Amniotic epithelial cell (primary cell): ENCODE data around the gene CIAO3.
A peak's percentile ranks its signal among the peaks of the same experiment; 100 is the strongest.

Source experiments
- DNase-seq: peaks from one replicate; pipeline ENCODE4 v3.0.0-alpha.2; 2010; ENCODE audit warnings: low read depth

CIAO3 gene

GRCh38 chr16:734981-735881, 5.6 kb downstream of the CIAO3 start:
- no peak for DNase-seq

DNA sequence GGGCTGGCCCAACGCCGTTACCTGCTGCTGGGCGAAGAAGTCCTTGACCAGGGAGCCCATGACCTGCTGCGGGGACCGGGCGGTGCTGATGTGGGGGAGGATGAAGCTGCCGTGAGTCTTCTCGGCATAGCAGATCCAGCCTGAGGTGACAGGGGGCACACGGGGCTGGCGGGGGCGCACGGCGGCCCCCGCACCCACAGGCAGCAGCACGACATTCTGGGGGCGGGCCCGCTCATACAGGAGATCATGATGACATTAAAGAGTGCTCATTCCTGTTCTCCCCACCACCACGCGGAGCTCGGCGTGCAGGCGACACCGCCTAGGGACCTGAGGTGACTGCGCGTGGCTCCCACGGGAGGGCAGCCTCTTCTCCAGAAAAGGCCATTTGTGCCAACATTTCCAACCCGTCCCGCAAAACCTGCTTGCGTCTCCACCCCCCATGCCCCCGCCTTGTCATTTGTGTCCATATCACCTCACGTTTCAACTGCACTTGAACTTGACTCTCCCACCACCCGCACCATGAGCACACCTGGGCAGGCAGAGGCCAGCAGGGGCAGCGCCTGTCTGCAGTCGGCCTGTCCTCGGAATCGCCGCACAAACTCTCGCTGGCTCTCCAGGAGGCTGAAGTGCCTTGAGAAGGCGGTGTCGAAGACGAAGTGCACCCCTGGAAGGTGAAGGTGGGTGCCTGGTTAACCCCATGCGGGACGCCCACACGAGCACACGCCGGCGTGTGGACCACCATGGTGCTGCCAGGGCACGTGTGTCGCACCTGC, 6.4 kb downstream of the CIAO3 start:
- no peak for DNase-seq

DNA sequence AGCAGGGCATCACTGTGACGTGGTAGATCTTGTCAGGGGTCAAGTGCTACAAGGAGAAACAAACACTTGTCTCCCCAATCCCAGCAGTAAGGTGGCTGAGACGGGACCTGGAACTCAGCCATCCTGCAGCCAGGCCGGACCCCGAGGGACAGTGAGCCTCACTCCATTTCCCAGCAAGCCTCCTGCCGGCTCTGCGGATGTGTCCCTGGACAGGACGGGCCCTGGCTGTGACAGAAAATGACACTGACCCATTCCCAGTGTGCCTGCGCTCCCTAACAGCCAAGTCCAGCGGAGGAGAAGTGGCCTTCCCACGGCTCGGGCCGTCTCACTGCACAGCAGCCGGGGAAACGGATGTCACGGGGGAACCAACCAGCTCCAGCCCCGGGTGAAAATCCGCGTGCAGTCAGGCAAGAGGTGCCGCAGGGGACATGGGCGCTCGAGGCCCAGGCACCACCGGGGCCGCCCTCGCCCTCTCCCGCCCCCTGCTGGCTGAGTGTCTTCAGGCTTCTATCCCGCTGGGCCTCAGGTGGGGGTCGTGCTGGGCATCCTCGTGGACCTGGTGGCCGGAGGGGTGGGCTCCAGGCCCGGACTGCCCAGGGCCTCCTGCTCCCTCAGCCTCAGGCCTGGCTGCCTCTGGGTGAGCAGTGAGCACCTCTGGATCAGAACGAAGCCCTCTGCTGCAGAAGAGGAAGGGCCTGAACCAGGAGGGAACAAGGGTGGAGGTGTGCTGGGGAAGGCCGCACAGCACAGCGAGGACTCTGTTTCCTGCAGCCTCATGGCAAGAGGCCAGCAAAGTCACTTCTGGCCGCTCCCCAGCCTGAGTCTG, 7.2 kb downstream of the CIAO3 start:
- DNase-seq: no peak

DNA sequence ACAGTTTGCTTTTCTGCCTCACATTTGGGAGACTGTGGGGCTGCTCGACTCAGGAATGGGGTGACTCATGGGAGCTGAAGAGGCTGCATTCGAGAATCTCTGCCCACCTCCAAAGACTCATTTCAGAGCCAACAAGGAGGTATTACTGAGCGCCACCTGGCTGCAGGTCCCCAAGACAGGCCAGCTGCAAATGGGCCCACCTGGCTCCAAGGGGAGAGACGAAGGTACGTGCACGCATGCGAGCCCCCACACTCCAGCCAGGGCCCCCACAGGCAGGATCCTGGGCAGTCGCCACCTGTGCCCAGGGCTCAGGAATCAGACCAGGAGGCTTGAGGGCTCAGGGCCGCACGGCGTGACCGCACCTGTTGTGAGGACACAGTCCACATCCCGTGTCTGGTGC, 7.9 kb downstream of the CIAO3 start:
- no peak for DNase-seq

DNA sequence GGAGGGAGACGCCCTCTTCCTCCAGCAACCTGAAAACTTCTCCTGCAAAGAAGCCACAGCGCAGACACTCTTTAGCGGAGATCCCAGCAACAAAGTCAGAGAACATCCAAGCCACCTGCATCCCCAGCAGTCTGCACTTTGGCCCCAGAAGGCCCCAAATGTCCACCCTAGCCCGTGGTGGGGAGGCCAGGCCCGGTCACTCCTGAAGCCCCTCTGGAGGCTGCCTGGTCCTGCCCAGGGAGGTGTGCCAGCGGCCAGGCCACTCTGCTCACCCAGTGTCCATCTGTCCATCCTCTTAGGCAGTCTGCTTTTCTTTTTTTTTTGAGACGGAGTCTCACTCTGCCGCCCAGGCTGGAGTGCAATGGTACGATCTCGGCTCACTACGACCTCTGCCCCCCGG, 8.5 kb downstream of the CIAO3 start:
- DNase-seq: no peak

- no peak for DNase-seq
Measured at GRCh38 chr16:730666-731509, 9.9 kb downstream of the CIAO3 start.

DNA sequence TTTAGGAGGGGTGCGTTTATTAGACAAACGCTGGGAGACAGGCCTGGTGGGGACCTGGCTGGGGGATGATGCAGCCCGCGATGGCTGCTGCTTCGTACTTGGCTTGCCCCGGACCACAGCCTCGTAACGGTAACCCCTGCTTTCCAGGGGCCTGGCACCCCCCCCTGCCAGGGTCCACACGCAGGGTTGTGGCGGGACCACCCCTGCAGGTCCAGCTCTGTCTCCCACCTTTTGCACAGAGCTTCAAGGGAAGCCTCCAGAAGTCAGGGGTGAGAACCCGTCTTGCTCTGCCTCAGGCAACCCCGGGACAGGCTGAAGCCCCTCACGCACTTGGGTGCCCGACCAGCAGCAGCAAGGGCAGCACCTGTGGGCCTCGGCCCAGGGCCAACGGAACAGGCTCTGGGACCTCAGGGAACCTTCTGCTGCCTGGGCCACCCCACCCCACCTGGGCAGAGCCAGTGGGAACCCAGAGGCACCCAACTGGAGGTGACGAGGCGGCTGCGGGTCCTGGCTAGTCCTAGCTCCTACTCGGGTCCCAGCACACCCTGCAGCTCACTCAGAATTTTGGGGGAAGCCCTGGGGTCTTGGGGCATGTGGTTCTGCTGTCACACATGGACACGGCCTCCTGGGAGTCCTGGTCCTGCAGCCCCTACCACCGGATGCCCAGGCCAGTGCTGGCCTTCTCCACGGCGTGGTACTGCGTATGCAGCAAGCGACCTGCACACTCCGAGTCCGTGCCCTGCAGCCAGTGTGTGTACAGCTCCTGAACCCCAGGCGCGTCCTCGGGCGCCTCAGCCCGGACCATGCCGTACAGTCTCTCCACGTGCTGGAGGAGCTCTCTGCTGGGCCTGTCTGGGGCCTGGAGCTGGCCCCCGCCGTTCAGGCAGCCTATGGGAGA, 10.8 kb downstream of the CIAO3 start:
- DNase-seq: no peak

- no peak for DNase-seq
Measured at GRCh38 chr16:728890-729744, 11.7 kb downstream of the CIAO3 start.

DNA sequence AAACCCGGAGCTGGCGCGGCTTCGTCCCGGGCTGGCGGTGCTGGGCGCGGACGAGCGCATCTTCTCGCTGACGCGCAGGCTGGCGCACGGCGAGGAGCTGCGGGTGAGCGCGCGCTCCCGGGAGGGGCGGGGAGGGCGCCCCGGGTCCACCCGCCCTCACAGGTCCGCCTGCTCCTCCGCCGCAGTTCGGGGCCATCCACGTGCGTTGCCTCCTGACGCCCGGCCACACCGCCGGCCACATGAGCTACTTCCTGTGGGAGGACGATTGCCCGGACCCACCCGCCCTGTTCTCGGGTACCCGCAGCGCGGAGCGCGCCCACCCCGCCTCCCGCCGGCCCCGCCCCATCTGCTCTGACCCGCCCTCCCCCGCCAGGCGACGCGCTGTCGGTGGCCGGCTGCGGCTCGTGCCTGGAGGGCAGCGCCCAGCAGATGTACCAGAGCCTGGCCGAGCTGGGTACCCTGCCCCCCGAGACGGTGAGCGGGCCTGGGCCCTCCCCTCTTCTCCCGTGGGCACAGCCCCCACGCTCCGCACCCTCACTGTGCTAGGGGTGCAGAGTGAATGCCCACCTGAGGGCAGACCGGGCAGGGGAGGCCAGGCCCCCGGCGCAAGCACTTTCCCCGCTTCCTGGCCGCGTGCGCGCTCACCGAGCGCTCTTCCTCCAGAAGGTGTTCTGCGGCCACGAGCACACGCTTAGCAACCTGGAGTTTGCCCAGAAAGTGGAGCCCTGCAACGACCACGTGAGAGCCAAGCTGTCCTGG, 12.5 kb downstream of the CIAO3 start:
- peak; percentile 74 for DNase-seq

DNA sequence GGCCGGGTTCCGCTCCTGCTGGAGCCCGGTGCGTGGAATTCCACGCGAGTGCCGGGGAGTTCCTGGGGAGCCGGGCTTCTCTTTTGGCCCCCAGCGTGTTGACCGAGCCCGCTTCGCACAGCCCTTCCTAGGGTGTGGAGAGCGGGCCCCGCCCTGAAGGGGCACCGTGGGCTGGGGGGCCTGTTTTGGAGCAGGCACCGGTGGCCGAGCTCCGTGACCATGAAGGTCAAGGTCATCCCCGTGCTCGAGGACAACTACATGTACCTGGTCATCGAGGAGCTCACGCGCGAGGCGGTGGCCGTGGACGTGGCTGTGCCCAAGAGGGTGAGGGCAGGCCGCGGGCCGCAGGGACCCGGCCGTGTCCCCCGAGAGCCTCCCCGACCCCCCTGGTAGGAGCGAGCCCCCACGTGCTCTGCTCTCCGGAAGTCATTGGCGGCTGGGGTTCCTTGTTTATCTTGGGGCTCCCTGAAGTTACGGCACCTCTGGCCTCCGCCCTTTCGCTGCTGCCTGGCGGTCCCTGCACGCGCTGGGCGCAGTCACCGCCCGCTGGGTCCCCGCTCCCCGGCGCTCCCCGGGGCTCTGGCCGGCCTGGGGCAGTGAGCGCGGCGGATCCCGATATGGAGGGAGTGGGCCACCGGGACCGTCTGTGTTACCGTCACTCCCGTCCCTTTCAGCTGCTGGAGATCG, 13.4 kb downstream of the CIAO3 start:
- DNase-seq: no peak

DNA sequence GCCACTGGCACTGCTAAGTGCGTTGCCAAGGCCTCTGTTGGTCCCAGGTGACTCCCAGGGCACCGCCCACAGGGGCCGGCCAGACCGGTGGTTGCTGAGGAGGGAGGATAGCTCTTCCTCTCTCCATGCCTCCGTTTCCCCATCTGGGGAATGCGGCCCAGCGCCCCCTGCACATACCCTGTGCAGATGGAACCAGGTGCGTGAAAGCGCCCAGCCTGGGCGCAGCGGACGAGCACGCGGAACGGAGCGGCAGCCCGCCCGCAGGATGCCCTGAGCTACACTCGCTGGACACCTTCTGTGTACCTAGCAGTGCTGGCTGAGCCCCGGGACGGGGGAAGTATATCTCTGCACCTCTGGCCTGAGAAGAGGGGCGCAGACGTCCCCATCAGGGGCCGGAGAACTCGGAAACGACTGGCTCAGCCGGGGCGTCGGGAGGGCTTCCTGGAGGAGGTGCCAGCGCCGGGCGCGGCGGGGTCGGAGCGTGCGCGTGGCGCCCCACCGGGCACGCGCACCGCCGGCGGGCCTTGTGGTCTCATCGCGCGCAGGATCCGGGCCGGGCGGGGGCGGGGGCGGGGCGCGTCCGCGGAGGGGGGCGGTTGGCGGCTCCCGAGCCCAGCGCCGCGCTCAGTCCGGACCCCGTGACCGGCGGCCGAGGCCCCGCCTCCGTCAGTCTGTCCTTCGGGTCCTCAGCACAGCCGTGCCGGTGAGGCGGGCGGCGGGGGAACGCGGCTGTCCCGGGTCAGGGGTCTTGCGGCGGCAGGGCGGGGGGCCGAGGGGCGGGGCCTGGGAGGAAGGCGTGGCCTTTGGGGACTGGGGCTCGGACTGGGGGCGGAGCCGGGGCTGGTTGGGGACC, 14.1 kb downstream of the CIAO3 start, which contains the start of the genes CCDC78 and HAGHL:
Gene CCDC78 (minus strand): TSS at position 6 of the 853 bp plus-strand sequence. CDS start 76 bp downstream, outside the sequence.
Gene HAGHL (plus strand): TSS at position 669 of the 853 bp plus-strand sequence. CDS start 404 bp downstream, outside the sequence.
- DNase-seq: no peak

DNA sequence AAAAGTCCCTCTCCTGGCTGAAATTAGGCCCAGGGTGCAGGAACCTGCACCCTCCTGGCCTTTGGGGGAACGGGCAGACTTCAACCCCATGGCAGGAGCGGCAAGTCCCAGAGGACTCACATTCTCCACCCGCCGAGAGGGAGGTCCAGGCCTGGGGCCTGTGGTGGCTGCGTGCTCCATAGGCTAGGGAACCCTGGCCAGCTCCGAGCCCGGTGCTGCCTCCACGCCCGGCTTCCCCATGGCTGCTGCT, 14.7 kb downstream of the CIAO3 start:
- DNase-seq: no peak

DNA sequence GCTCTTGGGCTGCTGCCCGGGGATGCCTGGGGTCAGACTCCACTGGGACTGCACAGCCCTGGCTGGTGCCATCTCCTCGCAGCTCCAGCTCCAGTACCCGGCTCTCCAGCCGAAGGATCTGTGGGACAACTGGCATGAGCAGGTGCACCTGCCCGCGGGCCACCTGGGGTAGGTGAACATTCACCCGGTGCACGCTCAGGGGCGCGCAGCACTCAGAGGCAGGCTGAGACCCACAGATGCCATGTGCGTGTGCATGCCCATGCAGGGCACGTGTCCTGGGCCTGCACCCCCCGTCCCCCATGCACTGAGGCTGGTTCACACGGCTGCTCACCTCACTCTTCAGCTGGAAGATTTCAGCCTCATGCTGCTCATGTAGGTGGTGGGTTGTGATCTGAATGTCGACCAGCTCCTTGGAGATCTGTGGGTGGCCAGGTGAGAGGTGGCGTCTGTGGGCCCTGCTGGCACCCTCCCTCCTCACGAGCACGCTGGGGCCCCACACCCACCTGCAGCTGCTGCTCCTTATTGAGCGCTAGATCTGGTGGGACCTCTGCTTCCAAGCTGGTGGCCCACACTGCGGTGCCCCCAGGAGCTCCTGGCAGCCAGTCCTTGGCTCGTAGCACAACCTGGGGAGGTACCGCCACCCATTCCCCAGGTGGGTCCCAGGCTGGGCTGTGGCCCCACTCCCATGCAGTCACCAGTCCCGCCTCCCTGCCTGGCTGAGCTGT, 15.2 kb downstream of the CIAO3 start:
- no peak for DNase-seq

DNA sequence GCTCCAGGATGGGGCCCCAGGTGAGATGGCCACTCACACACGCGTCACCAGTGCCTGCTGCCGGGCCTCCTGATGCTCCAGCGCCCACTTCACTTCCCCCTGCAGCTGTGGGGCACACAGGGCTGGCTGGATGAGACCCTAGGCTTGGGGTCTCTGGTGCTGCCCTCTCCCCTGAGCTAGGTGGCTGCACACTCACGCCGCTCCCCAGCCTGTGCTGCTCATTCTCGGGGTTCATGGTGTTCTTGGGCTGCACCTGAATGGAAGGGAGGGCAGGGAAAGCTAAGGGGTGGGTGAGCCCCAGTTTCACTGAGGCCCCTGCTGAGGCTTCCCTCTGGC, 15.8 kb downstream of the CIAO3 start:
- DNase-seq: no peak

DNA sequence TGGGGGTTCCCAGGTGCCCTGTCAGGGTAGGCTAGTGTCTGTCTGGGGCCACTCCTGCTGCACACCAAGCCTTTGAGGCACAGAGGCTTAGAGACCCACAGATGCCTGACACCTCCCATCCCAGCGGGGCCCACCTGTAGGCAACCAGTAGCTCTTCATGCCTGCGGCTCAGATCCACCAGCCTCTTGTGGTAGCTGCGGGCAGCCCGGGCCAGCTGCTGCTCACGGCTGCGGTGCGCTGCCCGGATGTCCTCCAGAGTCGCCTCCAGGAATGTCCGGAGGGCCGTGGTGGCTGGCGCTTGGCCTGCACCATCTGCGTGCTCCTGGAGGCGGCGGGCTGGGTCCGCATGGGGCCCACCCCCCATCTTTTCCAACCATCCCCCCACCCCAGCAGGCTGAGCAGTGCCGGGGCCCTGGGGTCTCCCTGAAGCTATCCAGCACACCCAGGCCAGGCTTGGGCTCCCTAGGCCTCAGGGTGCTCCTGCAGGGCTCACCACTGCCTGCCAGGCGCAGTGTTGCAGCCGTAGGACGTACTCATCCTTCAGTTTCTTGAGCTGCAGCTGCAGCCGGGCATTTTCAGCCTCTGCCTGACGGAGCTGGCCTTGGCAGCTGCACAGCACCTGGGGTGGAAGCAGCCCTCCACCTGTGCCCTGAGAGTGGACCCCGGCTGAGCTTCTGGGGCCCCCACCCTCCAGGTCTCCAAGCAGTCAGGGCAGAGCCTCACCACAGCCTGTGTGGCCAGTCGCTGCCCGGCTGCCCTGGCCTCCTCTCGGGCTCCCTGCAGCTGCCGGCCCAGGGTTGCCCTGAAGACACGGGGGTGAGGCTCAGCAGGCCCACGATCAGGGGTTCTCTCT, 16.4 kb downstream of the CIAO3 start:
- no peak for DNase-seq

DNA sequence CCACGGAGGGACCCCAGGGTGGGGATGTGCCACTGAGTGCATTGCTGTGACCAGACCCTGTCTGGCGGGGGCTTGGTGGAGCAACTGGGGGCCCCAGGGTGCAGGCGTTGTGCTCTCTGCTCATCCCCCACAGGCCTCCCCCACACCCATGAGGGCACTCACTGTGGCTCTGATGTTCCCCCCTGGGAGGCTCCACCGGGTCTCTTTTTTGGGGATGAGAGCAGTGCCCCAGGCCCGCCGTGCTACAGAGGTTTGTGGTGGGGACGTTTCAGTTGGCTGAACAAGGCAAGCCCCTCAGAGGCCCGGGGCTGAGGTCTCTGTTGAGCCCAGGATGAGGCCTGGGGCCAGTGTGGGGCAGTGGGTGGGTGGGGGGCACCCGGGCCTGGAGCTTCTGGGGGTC, 17.1 kb downstream of the CIAO3 start:
- no peak for DNase-seq
